ENCODE measurements around the gene CASKIN1. TPM values are rescaled to one million over a fixed set of nuclear protein-coding genes. Genes with fewer than 3 reads are reported as not detected.
"Not testable (repeated sequence)": the region's sequence is repeated elsewhere in the genome, so short reads cannot be mapped to it uniquely, and the experiment has no call there.

The CASKIN1 gene
- total and polyA plus RNA-seq, 8 donors, result 0.61 to 2.1 (median 1.1) TPM

DNA sequence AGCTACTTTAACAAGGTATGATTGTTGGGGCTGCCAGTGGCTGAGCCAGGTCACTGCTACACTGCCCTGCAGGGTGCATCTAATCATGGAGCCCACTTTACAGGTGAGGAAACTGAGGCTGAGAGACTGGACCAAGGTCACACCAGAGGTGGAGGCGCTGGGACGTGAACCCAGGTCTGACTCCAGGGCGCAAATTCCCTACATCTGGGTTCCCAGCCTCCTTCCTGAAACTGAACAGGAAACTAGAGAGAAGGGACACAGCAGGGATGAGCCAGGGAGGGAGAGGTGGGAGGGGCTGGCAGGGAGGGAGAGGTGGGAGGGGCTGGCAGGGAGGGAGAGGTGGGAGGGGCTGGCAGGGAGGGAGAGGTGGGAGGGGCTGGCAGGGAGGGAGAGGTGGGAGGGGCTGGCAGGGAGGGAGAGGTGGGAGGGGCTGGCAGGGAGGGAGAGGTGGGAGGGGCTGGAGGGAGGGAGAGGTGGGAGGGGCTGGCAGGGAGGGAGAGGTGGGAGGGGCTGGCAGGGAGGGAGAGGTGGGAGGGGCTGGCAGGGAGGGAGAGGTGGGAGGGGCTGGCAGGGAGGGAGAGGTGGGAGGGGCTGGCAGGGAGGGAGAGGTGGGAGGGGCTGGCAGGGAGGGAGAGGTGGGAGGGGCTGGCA lies 68.7 kb downstream of the CASKIN1 start:
- intact Hi-C loops (cut with DNase I); H3K36me3 ChIP-seq; H3K4me3 ChIP-seq; H3K9me3 ChIP-seq; H3K4me1 ChIP-seq; FAIRE-seq; H3K27ac ChIP-seq; H3K27me3 ChIP-seq: not testable (repeated sequence)
- peak; percentile 30 to 57 (median 48) for ATAC-seq
- WGBS, 2 donors, result 49 to 69% methylated on average over 3 of the region's 3 CpGs
- DNase-seq, result peak in 5 of 6 donors; percentile 57 to 73 (median 66)

Small RNAs within 50 kb of the gene (microRNA-seq; reads per million reads assigned to microRNA genes)
- gene MIR3180-5 (0 reads per million in 2 donors), gene MIR4516 (0 reads per million in 2 donors)

Other genes starting within 250 kb of the CASKIN1 start
- gene RPL3L, start 241.9 kb downstream of the CASKIN1 start, total RNA-seq, result 10 to 100 TPM in 3 of 6 donors, under 1 TPM in 2, not detected in 1; 0.09 to 35.3 (median 11.0) TPM
- 10 to 100 TPM in 1 of 2 donors, under 1 TPM in 1; 0.05 to 11.3 TPM for gene RPL3L, start 241.9 kb downstream of the CASKIN1 start, polyA plus RNA-seq
- 10 to 100 TPM; 54.0 to 72.1 (median 58.7) TPM for gene NDUFB10, start 237.1 kb downstream of the CASKIN1 start, total RNA-seq
- 100 to 1,000 TPM in 1 of 2 donors, 10 to 100 TPM in 1; 84.2 to 108 TPM for gene NDUFB10, start 237.1 kb downstream of the CASKIN1 start, polyA plus RNA-seq
- 1,000 to 10,000 TPM; 1,316 to 3,013 (median 1,806) TPM for gene RPS2, start 231.8 kb downstream of the CASKIN1 start, total RNA-seq
- gene RPS2, start 231.8 kb downstream of the CASKIN1 start, polyA plus RNA-seq, result 1,000 to 10,000 TPM; 1,574 to 3,219 TPM
- gene RNF151, start 229.7 kb downstream of the CASKIN1 start, total RNA-seq, result not detected
- gene RNF151, start 229.7 kb downstream of the CASKIN1 start, polyA plus RNA-seq, result under 1 TPM; 0.12 to 0.61 TPM
- 10 to 100 TPM; 14.7 to 23.5 (median 19.4) TPM for gene TBL3, start 224.6 kb downstream of the CASKIN1 start, total RNA-seq
- 10 to 100 TPM; 55.8 to 63.7 TPM for gene TBL3, start 224.6 kb downstream of the CASKIN1 start, polyA plus RNA-seq
- under 1 TPM in 5 of 6 donors, not detected in 1; 0.35 to 0.69 (median 0.52) TPM for gene NOXO1, start 215.1 kb downstream of the CASKIN1 start, total RNA-seq
- 1 to 10 TPM in 1 of 2 donors, under 1 TPM in 1; 0.70 to 1.6 TPM for gene NOXO1, start 215.1 kb downstream of the CASKIN1 start, polyA plus RNA-seq
- 10 to 100 TPM; 17.1 to 31.9 (median 25.9) TPM for gene GFER, start 212.4 kb downstream of the CASKIN1 start, total RNA-seq
- gene GFER, start 212.4 kb downstream of the CASKIN1 start, polyA plus RNA-seq, result 10 to 100 TPM; 25.7 to 62.0 TPM
- gene SYNGR3, start 206.6 kb downstream of the CASKIN1 start, total RNA-seq, result 1 to 10 TPM in 1 of 6 donors, under 1 TPM in 5; 0.19 to 1.5 (median 0.55) TPM
- 1 to 10 TPM in 1 of 2 donors, under 1 TPM in 1; 0.57 to 3.1 TPM for gene SYNGR3, start 206.6 kb downstream of the CASKIN1 start, polyA plus RNA-seq
- 10 to 100 TPM; 26.0 to 93.6 (median 42.4) TPM for gene ZNF598, start 186.8 kb downstream of the CASKIN1 start, total RNA-seq
- 10 to 100 TPM; 71.0 to 73.5 TPM for gene ZNF598, start 186.8 kb downstream of the CASKIN1 start, polyA plus RNA-seq
- 1 to 10 TPM in 2 of 6 donors, under 1 TPM in 4; 0.43 to 1.9 (median 0.50) TPM for gene NPW, start 176.8 kb downstream of the CASKIN1 start, total RNA-seq
- gene NPW, start 176.8 kb downstream of the CASKIN1 start, polyA plus RNA-seq, result 1 to 10 TPM; 1.3 to 2.7 TPM
- 10 to 100 TPM; 14.7 to 28.9 (median 23.0) TPM for gene NHERF2, start 169.7 kb downstream of the CASKIN1 start, total RNA-seq
- gene NHERF2, start 169.7 kb downstream of the CASKIN1 start, polyA plus RNA-seq, result 100 to 1,000 TPM in 1 of 2 donors, 10 to 100 TPM in 1; 60.7 to 144 TPM
- 10 to 100 TPM in 1 of 6 donors, 1 to 10 TPM in 5; 5.2 to 10.4 (median 8.4) TPM for gene NTHL1, start 148.8 kb downstream of the CASKIN1 start, total RNA-seq
- gene NTHL1, start 148.8 kb downstream of the CASKIN1 start, polyA plus RNA-seq, result 10 to 100 TPM; 22.1 to 22.8 TPM
- 10 to 100 TPM; 51.0 to 91.7 (median 77.6) TPM for gene TSC2, start 148.6 kb downstream of the CASKIN1 start, total RNA-seq
- 100 to 1,000 TPM; 119 to 172 TPM for gene TSC2, start 148.6 kb downstream of the CASKIN1 start, polyA plus RNA-seq
- 10 to 100 TPM; 29.8 to 50.5 (median 39.5) TPM for gene PKD1, start 60.7 kb downstream of the CASKIN1 start, total RNA-seq
- 100 to 1,000 TPM in 1 of 2 donors, 10 to 100 TPM in 1; 68.6 to 127 TPM for gene PKD1, start 60.7 kb downstream of the CASKIN1 start, polyA plus RNA-seq
- 10 to 100 TPM; 19.2 to 36.8 (median 28.4) TPM for gene RAB26, start 48.0 kb downstream of the CASKIN1 start, total RNA-seq
- gene RAB26, start 48.0 kb downstream of the CASKIN1 start, polyA plus RNA-seq, result 100 to 1,000 TPM; 161 to 255 TPM
- gene TRAF7, start 40.8 kb downstream of the CASKIN1 start, total RNA-seq, result 10 to 100 TPM; 25.3 to 45.1 (median 40.8) TPM
- gene TRAF7, start 40.8 kb downstream of the CASKIN1 start, polyA plus RNA-seq, result 10 to 100 TPM; 24.5 to 30.1 TPM
- 10 to 100 TPM; 16.6 to 27.0 (median 19.1) TPM for gene MLST8, start 8.8 kb upstream of the CASKIN1 start, total RNA-seq
- gene MLST8, start 8.8 kb upstream of the CASKIN1 start, polyA plus RNA-seq, result 10 to 100 TPM; 59.3 to 62.8 TPM
- gene BRICD5, start 14.3 kb upstream of the CASKIN1 start, total RNA-seq, result 1 to 10 TPM; 1.0 to 2.4 (median 2.0) TPM
- gene BRICD5, start 14.3 kb upstream of the CASKIN1 start, polyA plus RNA-seq, result 10 to 100 TPM in 1 of 2 donors, 1 to 10 TPM in 1; 8.9 to 24.5 TPM
- 1 to 10 TPM; 2.9 to 5.8 (median 3.7) TPM for gene PGP, start 18.2 kb upstream of the CASKIN1 start, total RNA-seq
- 10 to 100 TPM in 1 of 2 donors, 1 to 10 TPM in 1; 8.9 to 10.2 TPM for gene PGP, start 18.2 kb upstream of the CASKIN1 start, polyA plus RNA-seq
- gene E4F1, start 27.0 kb upstream of the CASKIN1 start, total RNA-seq, result 10 to 100 TPM in 2 of 6 donors, 1 to 10 TPM in 4; 8.7 to 13.2 (median 9.4) TPM
- gene E4F1, start 27.0 kb upstream of the CASKIN1 start, polyA plus RNA-seq, result 10 to 100 TPM; 47.8 to 48.4 TPM
- 1 to 10 TPM in 1 of 6 donors, under 1 TPM in 5; 0.31 to 1.3 (median 0.67) TPM for gene DNASE1L2, start 39.8 kb upstream of the CASKIN1 start, total RNA-seq
- gene DNASE1L2, start 39.8 kb upstream of the CASKIN1 start, polyA plus RNA-seq, result 1 to 10 TPM; 3.4 to 4.9 TPM
- gene ECI1, start 55.0 kb upstream of the CASKIN1 start, total RNA-seq, result 10 to 100 TPM; 31.9 to 64.4 (median 36.3) TPM
- 10 to 100 TPM; 51.1 to 72.5 TPM for gene ECI1, start 55.0 kb upstream of the CASKIN1 start, polyA plus RNA-seq
- gene RNPS1, start 71.5 kb upstream of the CASKIN1 start, total RNA-seq, result 10 to 100 TPM; 36.0 to 66.2 (median 50.3) TPM
- 100 to 1,000 TPM in 1 of 2 donors, 10 to 100 TPM in 1; 56.0 to 103 TPM for gene RNPS1, start 71.5 kb upstream of the CASKIN1 start, polyA plus RNA-seq
- gene ABCA3, start 144.1 kb upstream of the CASKIN1 start, total RNA-seq, result 10 to 100 TPM; 12.7 to 26.5 (median 16.5) TPM
- gene ABCA3, start 144.1 kb upstream of the CASKIN1 start, polyA plus RNA-seq, result 10 to 100 TPM; 22.6 to 22.8 TPM
- gene CCNF, start 232.8 kb upstream of the CASKIN1 start, total RNA-seq, result 1 to 10 TPM in 4 of 6 donors, under 1 TPM in 2; 0.69 to 2.6 (median 1.3) TPM
- under 1 TPM; 0.77 to 0.91 TPM for gene CCNF, start 232.8 kb upstream of the CASKIN1 start, polyA plus RNA-seq

All from pancreas (tissue), 10 donors.